ENCODE results near the gene SLC6A5. TPM values are rescaled to one million over a fixed set of nuclear protein-coding genes. Genes with fewer than 3 reads are reported as not detected.

The SLC6A5 gene
- total RNA-seq, 4 donors from 2014 or later: not detected

DNA sequence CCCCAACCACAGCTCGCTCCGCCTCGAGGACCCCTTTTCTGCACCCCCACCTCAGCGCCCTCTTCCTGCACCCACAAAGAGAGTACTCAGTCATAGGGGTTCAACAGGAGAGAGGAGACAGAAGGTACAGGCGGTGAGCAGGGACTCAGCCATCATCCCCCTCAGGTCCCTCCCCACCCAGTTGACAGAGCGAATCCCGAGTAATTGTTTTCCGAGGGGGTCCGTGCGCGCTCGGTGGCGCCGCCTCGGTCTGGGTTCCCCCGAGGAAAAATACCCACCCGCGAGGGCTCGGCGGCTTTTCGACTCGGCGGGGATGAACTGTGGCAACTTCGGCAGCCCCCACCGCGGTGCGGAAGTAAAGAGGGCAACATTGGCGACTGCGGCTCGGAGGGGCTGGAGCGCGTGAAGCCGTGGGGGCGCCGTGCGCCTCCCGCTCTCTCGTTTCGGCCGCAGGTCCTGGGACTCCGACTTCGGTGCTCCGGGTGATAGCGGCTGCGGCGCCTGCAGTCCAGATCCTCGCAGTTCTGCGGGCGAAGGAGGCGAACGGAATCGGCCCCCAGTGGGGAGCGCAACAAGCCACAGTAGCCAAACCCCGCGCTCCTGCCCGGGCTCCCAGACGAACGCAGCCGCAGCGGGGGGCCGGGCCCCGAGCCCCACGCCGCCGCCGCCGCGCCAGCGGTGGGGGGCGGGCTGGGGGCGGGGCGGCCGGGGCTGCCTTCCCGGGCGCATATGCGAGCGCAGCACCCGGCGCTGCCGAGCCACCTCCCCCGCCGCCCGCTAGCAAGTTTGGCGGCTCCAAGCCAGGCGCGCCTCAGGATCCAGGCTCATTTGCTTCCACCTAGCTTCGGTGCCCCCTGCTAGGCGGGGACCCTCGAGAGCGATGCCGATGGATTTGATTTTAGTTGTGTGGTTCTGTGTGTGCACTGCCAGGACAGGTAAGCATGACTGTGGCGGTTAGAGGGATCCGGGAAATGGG is 69.7 kb downstream of the SLC6A5 start, which contains the start of gene NELL1:
Gene NELL1 (plus strand): TSS at position 743 of the 976 bp plus-strand sequence.
- TF ChIP-seq, protein P1, sequence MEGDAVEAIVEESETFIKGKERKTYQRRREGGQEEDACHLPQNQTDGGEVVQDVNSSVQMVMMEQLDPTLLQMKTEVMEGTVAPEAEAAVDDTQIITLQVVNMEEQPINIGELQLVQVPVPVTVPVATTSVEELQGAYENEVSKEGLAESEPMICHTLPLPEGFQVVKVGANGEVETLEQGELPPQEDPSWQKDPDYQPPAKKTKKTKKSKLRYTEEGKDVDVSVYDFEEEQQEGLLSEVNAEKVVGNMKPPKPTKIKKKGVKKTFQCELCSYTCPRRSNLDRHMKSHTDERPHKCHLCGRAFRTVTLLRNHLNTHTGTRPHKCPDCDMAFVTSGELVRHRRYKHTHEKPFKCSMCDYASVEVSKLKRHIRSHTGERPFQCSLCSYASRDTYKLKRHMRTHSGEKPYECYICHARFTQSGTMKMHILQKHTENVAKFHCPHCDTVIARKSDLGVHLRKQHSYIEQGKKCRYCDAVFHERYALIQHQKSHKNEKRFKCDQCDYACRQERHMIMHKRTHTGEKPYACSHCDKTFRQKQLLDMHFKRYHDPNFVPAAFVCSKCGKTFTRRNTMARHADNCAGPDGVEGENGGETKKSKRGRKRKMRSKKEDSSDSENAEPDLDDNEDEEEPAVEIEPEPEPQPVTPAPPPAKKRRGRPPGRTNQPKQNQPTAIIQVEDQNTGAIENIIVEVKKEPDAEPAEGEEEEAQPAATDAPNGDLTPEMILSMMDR (IDR thresholded peaks at IDR 0.05): no peak
- no peak for DNase-seq (ENCODE audit: low spot score)
- peak; percentile 36 for ATAC-seq (ENCODE audit: low FRiP score)

DNA sequence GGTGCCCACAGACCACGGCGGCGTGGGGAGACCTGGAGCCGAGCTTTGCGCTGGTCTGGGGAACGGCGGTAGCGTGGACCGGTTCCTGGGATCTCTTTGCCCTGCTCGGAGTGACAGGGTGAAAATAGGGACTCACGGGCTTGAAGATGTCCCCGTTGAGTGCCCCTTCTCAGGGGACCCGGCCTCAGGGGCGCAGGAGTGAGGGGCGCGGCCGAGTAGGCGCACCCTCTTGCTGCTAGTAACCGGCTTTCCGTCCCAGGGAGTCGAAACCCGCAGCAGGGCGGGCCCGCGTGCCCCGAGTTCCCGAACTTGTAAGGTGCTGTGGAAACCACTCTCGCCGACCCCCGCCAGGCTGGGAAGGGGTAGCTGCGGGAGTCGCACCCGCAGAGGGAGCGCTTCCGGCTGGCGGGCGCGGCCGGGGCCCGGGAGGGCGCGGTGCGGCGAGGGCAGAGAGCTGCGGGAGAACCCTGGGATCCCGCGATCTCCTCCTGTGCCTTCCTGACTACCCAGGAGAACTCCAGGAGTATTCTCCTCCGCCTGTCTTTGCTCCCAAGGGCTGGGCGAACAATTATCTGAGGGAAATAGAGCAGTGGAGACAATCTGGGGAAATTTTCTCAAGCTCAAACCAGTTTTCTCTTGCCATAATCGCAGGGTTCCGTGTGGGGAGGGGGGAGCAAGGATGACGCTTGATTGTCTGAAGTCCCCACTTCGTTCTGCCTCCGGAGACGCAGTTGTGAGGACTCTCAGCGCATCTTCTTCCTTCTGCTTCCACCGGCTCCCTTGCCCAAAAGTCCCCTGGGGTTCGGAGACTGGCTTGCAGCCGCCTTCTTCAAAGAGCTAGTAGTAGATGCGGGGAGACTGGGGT is 70.6 kb downstream of the SLC6A5 start:
- no peak for DNase-seq (ENCODE audit: low spot score)
- TF ChIP-seq, protein P1 (IDR thresholded peaks at IDR 0.05): no peak
- ATAC-seq (ENCODE audit: low FRiP score): peak; percentile 6

DNA sequence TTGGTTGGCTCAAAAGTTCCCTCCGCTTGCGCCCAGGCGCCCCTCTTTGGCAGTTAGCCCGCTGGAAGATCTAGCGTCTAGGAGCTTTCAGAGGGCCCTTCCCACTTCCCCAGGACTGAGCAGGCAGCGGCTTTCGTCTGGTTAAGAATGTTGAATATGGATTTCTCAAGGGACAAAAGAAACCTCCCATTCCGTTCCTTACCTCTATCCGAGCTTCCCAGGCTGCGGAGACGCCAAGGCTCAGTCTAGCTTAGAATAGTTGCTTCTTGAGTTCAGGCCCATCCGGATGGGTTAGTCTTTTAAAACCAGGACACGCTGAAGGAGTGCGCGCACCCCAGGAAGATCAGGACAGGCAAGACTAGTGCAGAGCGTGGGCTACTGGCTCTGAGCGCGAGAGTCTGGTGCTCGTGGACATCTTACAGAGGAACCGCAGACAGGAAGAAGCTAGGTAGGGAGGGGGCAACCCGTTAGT is 71.6 kb downstream of the SLC6A5 start:
- ATAC-seq (ENCODE audit: low FRiP score): no peak
- DNase-seq (ENCODE audit: low spot score): no peak
- TF ChIP-seq, protein P1 (IDR thresholded peaks at IDR 0.05): no peak

DNA sequence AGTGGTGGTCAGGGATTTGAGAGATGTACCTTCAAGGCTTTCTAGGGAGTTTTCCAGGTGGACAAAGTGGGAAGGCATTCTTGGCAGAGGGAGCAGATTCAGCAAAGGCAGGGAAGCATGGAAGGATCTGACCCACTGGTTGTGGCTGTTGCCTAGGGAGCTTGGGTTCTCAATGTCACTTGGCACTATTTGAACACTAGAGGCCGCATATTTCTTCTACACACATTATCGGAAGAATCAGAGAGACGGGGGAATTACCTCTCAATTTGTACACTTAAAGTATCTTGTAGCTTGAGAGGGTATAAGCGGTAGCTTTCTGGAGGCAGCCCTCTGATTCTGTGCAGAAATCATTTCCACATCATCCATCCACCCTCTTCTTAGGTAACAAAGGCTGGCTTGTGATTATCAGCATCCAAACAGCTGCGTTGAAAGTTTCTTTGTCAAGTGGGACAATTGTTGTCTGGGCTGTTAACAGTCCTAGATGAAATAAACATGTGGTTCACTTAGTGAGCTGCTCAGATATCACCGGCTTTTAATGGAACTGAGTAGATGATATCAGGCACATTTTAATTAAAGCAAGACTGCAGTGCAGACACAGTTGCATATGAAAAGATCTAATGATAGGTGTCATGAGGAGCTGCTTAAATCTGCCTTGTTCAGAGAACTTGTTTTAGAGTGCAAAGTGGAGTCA is 72.6 kb downstream of the SLC6A5 start:
- DNase-seq (ENCODE audit: low spot score): no peak
- TF ChIP-seq, protein P1 (IDR thresholded peaks at IDR 0.05): no peak
- no peak for ATAC-seq (ENCODE audit: low FRiP score)

DNA sequence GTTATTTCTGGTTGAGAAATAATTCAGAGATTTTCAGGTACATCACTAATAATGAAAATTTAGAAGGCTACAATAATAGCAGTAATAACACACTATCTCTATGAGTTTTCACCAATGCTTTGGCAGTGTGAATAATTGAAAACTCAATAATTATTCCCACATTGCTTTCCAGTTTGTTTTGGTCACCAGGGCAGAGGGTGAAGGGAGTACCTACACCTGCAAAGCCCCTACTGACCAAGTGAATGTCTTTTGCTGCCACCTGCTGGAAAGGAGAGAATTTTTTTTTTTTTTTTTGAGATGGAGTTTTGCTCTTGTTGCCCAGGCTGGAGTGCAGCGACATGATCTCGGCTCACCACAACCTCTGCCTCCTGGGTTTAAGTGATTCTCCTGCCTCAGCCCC is 73.2 kb downstream of the SLC6A5 start:
- DNase-seq (ENCODE audit: low spot score) (no peak), ATAC-seq (ENCODE audit: low FRiP score) (no peak)
- TF ChIP-seq, protein P1 (IDR thresholded peaks at IDR 0.05): no peak

DNA sequence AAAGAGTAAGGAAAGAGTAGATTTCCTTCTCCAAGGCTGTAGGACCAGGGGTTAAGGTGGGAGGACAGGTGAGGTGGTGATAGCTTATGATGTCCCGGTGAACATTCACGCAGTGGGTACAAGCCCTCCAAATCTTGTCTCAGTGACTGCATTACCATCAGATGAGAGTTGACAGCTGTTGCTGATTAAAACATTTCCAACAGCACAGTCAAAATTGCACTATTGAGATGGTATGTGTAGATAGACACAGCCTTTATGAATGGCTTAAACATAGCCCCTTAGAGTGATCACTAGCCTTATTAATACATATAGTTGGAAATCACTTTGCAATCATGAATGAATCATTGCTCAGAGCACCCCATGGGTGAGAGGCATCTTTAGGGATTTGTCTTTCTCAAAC is 77.2 kb downstream of the SLC6A5 start:
- TF ChIP-seq, protein P1 (IDR thresholded peaks at IDR 0.05): no peak
- ATAC-seq (ENCODE audit: low FRiP score) (no peak), DNase-seq (ENCODE audit: low spot score) (no peak)
